ENCODE results near the gene MRPL39.
"Not testable (repeated sequence)": the region's sequence is repeated elsewhere in the genome, so short reads cannot be mapped to it uniquely, and the experiment has no call there.

The MRPL39 gene

GRCh38 chr21:25607151-25608043, at the start of gene MRPL39:
Gene MRPL39 (minus strand): TSS chr21:25607481. CDS start chr21:25607475, 6 bp downstream.
- H3K4me3 ChIP-seq (ENCODE audit: low read depth, low read length) = peak within 1 kb of the TSS; percentile 95

- H3K4me3 ChIP-seq (ENCODE audit: low read depth, low read length) = no peak overlapping the region
These were observed 49.1 kb upstream of the MRPL39 start for GRCh38 chr21:25656412-25656811.

DNA sequence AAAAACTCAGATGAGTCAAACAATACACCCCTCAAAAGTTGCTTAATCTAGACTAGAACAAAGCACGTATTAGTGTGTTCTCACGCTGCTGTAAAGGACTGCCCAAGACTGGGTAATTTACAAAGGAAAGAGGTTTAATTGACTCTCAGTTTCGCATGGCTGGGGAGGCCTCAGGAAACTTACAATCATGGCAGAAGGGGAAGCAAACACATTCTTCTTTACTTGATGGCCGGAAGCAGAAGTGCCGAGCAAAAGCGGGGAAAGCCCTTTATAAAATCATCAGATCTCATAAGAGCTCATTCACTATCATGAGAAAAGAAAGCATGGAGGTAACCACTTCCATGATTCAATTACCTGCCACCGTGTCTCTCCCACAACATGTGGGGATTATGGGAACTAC, 41.9 kb upstream of the MRPL39 start:
- no peak overlapping the region for H3K4me3 ChIP-seq (ENCODE audit: low read depth, low read length)

- H3K4me3 ChIP-seq (ENCODE audit: low read depth, low read length) = no peak overlapping the region
These were observed 40.4 kb upstream of the MRPL39 start for GRCh38 chr21:25647647-25648046.

- no peak overlapping the region for H3K4me3 ChIP-seq (ENCODE audit: low read depth, low read length)
These were observed 39.2 kb upstream of the MRPL39 start for GRCh38 chr21:25646474-25646873.

DNA sequence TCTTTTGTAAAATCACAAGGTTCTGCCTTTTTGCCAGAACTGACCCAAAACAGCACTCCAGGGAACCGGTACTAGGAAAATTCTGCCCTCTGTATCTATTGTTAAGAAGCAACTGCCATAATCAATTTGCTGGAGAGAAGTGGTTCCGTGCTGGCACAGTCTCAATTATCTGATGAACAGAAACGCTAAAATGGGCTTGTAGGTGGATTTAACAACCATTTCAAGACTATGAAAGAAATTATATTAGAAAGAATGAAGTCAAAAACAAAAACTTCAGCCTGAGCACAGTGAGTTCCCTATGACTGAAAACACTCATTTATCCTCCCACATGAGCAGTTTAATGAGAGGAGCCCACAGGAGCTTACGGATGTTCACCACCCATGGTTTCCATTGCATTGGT, 36.2 kb upstream of the MRPL39 start:
- no peak overlapping the region for H3K4me3 ChIP-seq (ENCODE audit: low read depth, low read length)

DNA sequence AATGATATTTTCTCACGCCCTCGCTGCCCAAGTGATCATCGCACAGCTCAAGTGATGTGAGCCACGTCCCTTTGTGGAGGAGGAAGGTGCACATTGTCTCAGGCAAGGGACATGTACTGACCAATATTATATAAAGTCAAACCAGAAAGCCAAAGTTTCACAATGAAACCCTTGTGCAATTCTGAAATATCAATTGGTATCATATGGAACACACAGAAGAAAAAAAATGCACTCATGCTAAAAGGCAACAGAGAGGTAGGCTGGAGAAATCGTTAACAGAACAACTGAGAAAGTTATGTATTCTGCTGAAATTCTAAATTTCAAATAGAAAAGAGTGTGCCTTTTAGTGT, 33.6 kb upstream of the MRPL39 start:
- no peak overlapping the region for H3K4me3 ChIP-seq (ENCODE audit: low read depth, low read length)

GRCh38 chr21:25640202-25640942, 33.1 kb upstream of the MRPL39 start:
- peak overlapping the region; percentile 61 for H3K4me3 ChIP-seq (ENCODE audit: low read depth, low read length)

- peak overlapping the region; percentile 61 for H3K4me3 ChIP-seq (ENCODE audit: low read depth, low read length)
These were observed 32.4 kb upstream of the MRPL39 start for GRCh38 chr21:25639551-25640201.

GRCh38 chr21:25638660-25639550, 31.6 kb upstream of the MRPL39 start, which contains the start of gene JAM2:
Gene JAM2 (plus strand): TSS chr21:25639258. CDS start chr21:25639822, 564 bp downstream.
- H3K4me3 ChIP-seq (ENCODE audit: low read depth, low read length) = peak within 1 kb of the TSS; percentile 61

DNA sequence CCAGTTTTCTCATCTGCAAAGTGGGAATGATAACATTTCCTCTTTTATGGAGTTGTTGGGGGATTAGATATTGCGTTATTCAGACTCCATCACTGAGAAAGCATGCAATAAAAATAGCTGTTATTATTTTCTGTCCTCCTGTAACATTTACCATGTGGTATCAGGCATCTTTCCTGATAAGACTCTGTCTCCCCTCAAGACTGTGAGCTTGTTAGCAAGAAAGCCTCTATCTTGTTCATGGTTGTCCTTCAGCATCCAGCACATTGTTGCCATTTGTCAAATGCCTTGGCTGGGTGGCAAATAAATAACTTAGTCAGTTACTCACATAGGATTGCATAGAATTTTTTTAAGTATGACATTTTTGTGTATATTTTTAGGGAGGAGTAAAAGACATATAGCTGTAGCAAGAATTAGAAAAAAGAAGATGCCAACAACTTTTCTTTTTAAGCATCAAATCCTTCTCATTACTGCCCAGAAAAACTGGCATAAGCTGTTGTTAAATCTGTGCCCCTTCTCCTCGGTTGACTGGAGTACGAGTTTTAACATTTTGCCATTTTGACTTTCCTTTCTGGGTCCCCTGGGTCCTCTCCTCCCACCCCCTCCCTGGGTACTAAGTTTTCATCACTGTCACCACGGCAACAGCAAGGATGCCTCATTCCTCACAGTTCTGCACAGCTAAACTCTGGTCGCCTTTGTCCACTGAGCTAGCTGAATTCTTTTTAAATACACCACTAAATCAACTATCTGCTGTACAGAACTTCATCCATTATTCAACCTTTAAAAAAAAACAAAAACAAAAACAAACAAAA, 30.8 kb upstream of the MRPL39 start:
- no peak overlapping the region for H3K4me3 ChIP-seq (ENCODE audit: low read depth, low read length)

- H3K4me3 ChIP-seq (ENCODE audit: low read depth, low read length) = no peak overlapping the region
These were observed 29.4 kb upstream of the MRPL39 start for GRCh38 chr21:25636727-25637126.

DNA sequence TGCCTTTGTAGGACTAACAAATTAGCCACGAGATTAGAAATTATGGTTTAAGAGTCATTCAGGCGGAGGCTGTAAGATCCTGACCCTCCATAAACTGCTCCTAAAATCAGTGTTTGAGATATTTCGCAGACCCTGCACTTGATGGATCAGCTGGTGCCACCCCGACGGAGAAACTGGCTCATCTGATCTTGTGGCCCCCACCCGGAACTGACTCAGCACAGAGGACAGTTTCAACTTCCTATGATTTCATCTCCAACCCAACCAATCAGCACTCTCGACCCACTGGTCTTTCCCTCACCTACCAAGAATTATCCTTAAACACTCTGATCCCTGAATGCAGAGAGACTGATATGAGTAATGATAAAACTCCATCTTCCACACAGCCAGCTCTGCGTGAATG, 28.0 kb upstream of the MRPL39 start:
- H3K4me3 ChIP-seq (ENCODE audit: low read depth, low read length) = no peak overlapping the region

GRCh38 chr21:25632296-25632695, 25.0 kb upstream of the MRPL39 start:
- H3K4me3 ChIP-seq (ENCODE audit: low read depth, low read length) = no peak overlapping the region

DNA sequence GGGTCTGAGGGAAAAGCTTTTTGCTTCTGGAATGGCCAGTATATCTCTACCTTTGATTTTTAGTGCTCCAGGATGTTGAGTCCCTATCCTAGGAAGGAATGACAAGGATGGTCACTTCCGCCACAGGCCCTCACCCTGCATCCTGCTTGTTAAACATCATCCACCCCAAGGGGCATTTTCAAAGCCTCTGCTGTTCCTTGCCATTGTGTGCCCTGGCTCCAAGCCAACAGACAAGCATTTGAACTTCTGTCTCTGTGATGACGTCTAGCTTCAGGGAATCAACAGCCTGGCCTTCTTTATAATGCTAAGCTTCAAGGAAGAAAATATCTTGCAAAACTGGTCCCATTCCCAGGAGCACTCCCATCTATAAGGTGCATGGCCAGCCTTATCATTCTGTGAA, 19.5 kb upstream of the MRPL39 start:
- no peak overlapping the region for H3K4me3 ChIP-seq (ENCODE audit: low read depth, low read length)

DNA sequence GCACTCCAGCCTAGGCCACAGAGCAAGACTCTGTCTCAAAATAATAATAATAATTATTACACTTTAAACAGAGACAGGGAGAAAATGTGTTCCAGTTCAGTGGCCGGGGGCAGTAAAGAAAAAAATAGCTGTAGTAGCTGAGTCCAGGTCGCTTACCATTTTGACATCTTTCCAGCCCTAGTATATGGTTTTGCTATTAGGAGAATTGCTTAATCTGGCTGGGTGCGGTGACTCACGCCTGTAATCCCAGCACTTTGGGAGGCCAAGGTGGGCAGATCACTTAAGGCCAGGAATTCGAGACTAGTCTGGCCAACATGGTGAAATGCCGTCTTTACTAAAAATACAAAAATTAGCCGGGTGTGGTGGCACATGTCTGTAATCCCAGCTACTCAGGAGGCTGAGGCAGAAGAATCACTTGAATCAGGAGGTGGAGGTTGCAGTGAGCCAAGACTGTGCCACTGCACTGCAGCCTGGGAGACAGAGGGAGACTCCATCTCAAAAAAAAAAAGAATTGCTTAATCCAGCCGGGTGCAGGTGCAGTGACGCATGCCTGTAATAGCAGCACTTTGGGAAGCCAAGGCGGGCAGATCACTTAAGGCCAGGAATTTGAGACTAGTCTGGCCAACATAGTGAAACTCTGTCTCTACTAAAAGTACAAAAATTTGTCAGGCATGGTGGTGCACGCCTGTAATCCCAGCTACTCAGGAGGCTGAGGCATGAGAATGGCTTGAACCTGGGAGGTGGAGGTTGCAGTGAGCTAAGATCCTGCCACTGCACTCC, 18.7 kb upstream of the MRPL39 start:
- H3K4me3 ChIP-seq (ENCODE audit: low read depth, low read length) = not testable (repeated sequence)

DNA sequence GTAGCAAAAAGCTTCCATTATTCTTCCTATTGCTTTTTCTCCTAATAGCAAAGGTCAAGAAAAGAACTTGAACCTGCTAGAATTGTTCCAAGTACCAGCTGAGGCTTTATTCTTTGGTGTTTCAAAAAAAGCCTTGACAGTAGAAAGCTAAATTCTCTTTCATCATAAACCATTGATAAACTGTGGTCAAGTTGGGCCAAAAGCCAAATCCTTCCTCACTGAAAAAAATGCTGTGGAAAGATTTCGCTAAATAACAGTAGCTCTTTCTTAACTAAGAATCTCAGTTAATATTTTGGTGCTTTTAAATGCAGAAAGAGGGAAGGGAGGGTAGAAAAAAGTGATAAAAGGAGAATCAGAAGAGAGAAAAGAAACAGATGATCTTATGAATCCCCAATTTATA, 17.8 kb upstream of the MRPL39 start:
- no peak overlapping the region for H3K4me3 ChIP-seq (ENCODE audit: low read depth, low read length)

- H3K4me3 ChIP-seq (ENCODE audit: low read depth, low read length) = no peak overlapping the region
These were observed 17.2 kb upstream of the MRPL39 start for GRCh38 chr21:25624511-25624910.

GRCh38 chr21:25619198-25619597, 11.9 kb upstream of the MRPL39 start:
- no peak overlapping the region for H3K4me3 ChIP-seq (ENCODE audit: low read depth, low read length)
